Left kidney (tissue), 2 donors: ENCODE data around the gene CRYBG3. TPM values are rescaled to one million over a fixed set of nuclear protein-coding genes. Genes with fewer than 3 reads are reported as not detected.
A peak's percentile ranks its signal among the peaks of the same experiment; 100 is the strongest.

Experiments
- DNase-seq: peaks from one replicate; pipeline ENCODE4 v3.0.0-alpha.2; 2013
- polyA plus RNA-seq: library from polyadenylated mRNA; unstranded; fragments of 120-200 nt; gene quantifications from one replicate; pipeline ENCODE4 v1.2.1, GENCODE V29; 2013; ENCODE audit not compliant: insufficient read length

CRYBG3 gene
- polyA plus RNA-seq, 1 donor, result 27.3 TPM

DNA sequence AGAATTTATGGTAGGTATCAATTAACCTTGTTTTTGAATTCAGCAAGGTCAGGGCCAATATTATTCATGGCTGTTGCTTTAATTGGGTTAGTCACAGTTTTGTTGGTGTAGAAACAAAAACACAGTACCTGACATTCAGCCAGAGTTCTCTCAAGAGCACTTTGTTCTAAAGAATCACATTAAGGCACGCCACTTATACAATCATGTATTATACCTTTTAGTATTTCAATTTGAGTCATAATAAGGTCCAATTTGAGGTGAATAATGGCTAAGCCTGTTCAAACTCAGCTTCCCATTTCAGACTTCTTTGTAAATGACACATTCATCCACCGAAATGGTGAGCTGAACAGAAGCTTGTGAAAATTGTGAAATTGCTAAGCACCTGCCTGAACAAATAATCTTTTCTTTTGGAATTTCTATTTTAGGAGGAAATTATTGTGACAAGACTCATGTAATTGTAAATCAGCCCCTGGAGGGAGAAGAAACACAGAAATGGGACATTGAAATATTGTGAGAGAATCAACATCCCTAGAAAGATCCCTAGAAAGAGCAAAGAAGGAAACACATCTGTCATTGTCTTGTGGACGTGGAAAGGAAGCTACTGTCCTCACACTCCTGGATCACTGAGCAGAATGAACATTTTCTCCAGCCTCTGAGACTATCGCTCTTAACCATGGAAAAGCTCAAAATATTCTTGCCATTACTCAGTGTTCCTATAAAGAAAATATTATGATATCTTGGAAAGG is 121.2 kb downstream of the CRYBG3 start:
- peak; percentile 7 for DNase-seq

GRCh38 chr3:97948351-97949109 is 126.7 kb downstream of the CRYBG3 start:
- no peak for DNase-seq

DNA sequence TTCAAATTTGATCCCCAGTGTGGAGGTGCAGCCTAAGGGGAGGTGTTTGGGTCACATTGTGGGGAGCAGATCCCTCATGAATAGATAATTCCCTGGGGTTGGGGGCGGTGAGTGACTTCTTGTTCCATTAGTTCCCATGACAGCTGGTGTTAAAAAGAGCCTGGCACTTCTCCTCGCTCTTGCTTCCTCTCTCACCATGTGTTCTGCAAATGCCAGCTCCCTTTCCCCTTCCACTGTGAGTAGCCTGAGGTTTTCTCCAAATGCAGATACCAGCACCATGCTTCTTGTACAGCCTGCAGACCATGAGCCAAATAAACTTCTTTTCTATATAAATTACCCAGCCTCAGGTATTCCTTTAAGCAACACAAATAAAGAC is 127.3 kb downstream of the CRYBG3 start:
- DNase-seq, result no peak

- no peak for DNase-seq
These were observed 127.9 kb downstream of the CRYBG3 start for GRCh38 chr3:97949743-97950142.

DNA sequence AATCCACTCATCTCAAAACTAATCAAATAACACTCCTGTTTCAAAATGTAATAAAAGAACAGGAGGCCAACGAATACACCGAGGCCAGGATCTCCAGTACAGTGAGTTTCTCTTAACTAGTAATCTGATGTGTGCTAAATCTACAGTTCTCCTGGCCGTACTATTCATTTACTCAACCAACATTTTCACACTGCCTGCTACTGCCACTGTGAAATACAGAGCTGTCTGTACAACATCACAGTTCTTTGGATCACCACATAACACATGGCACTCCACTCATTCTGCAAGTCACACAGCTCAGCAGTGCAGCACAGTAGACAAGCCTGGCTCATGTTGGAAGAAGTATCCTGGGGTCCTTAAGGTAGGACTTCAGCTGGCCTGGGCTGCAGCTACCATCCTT is 128.5 kb downstream of the CRYBG3 start:
- no peak for DNase-seq

- no peak for DNase-seq
These were observed 130.5 kb downstream of the CRYBG3 start for GRCh38 chr3:97952280-97952679.

- DNase-seq, result no peak
These were observed 131.1 kb downstream of the CRYBG3 start for GRCh38 chr3:97952872-97953271.

GRCh38 chr3:97954228-97954827 is 132.5 kb downstream of the CRYBG3 start:
- DNase-seq, result no peak

- no peak for DNase-seq
These were observed 134.2 kb downstream of the CRYBG3 start for GRCh38 chr3:97956051-97956450.

DNA sequence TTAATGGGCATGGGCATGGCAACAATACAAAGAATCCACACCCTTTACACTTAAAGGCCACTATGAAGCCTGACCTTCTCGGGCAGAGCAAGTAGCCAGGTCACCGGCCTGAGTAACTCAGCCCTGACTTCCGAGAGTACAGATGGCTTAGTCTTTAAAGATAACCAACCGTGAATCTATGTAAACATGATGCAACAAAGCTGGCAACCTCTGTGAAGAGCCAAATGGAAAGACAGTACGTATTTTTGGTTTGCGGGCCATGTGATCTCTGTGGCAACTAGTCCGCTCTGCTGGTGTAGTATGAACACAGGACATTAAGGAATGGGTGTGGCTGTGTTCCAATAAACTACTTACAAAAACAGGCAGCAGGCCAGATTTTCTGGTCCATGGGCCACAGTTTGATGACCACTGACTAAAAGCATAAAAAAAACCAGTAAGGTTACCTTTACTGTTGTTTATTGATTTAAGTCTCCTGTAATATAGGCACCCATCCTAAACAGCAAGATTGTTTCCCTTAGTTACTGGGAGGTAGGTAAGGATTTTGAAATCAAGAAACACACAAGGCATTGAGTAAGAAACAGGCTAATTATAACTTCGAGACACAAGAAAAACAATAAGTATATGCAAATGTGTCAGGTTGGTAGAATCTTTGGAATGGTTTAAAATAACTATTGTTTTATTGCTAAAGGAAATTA is 136.0 kb downstream of the CRYBG3 start:
- DNase-seq, result no peak

DNA sequence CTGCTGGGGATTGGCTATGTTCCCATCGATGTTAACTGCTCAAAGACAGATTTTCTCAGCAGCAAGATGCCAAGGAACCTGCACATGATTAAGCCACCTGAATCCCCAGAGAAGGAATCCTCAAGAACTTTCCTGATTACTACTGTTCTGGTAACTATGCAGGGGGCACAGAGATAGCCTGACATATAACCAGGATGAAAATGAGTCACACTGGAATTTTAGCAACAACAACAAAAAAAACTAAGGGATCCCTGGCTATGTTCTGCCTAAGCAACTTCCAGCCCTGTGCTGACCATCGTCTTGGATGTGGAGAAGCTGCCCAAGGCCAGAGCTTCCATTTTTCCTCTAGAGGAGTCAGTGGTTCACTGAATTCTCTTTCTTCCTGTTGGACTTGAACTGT is 136.6 kb downstream of the CRYBG3 start:
- no peak for DNase-seq

GRCh38 chr3:97958796-97959195 is 137.0 kb downstream of the CRYBG3 start:
- no peak for DNase-seq

GRCh38 chr3:97959872-97960271 is 138.1 kb downstream of the CRYBG3 start:
- DNase-seq, result no peak

GRCh38 chr3:97960551-97960950 is 138.7 kb downstream of the CRYBG3 start:
- no peak for DNase-seq

DNA sequence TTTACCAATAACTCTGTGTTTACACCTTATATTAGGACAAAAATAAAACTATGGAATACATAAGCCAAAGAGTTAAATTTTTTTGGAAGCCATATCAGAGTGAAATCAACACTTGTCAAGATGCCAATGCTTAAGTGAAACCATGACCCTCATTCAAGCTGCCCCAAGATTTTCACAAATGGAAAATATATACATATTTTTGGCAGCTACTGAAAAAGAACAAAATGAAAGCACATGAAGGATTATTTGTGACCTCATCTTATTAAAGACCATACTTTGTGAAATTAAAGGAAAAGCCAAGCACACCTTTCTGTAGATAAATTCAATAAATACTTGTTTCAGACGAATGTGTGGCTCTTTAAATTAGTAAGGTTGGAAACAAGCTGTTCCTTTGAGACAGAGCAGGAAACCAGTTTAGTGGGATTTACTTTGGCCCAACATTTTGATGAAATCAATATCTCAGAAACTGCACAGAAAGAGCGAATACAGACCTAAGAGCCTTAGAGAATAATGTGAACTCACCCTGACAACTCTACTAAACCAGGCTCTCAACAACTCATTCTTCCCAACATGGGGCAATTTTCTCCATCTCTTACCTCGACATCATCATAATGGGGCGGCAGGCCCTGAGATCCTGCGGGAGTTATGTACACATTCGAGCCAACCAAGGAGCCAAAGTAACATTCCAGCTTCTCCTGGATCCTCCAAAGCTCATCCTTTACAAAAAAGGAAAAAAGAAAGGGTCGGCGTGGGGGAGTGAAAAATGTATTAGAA is 139.4 kb downstream of the CRYBG3 start:
- no peak for DNase-seq

- no peak for DNase-seq
These were observed 146.2 kb downstream of the CRYBG3 start for GRCh38 chr3:97967966-97968365.

DNA sequence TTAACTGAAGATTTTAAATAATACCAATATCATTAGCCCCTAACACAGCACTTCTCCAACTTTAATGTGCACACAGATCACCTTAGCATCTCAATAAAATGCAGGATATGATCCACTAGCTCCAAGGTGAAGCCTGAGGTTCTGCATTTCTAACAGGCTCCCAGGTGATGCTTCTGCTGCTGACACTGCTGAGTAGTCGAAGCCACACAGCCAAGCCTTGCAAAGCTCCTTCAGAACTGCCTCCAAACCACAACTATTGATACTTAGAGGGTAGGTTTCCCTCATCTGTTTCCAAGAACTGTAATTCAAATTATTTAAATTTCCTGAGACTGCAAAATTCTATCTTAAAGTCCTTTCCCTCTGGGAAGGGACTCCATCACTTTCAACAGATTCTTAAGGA is 146.6 kb downstream of the CRYBG3 start:
- DNase-seq, result no peak

- DNase-seq, result no peak
These were observed 147.7 kb downstream of the CRYBG3 start for GRCh38 chr3:97969541-97969940.

- DNase-seq, result no peak
These were observed 148.3 kb downstream of the CRYBG3 start for GRCh38 chr3:97970156-97970555.

DNA sequence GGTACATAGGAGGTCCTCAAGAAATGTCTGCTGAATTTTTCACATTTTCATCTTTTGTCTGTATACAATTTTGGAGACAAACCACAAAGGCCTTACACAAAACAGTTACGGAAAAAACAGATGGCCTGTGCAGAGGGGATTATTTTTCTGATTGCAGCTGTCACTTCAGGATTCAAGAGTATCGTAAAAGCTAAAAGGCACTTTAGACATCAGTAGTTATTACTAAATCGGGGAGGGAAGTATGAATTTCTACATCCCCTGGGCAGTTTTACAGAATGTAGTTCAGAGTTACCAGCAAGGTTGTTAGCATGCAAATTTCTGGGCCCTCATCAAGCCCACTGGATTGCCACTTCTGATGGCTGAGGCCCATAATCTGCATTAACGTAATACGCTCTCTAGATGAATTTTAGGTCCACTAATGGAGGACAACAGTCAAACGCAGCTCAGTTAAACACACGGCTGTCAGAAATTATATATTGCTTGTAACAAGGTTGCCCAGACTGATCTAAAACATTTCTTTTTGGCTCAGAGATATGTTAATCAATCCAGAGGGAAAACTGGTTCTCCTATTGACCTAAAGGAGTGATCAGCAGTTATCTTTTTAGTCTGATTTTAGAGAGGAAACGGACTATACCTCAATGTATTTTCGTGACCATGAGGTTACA is 149.3 kb downstream of the CRYBG3 start:
- no peak for DNase-seq
